CD4-positive, alpha-beta T cell treated with Interferon gamma for 1 hour (primary cell): ENCODE data around the gene SERINC3.

ENCODE experiments used
- DNase-seq: peaks from one replicate; pipeline ENCODE4 v3.0.0-alpha.2; 2020

SERINC3 gene

DNA sequence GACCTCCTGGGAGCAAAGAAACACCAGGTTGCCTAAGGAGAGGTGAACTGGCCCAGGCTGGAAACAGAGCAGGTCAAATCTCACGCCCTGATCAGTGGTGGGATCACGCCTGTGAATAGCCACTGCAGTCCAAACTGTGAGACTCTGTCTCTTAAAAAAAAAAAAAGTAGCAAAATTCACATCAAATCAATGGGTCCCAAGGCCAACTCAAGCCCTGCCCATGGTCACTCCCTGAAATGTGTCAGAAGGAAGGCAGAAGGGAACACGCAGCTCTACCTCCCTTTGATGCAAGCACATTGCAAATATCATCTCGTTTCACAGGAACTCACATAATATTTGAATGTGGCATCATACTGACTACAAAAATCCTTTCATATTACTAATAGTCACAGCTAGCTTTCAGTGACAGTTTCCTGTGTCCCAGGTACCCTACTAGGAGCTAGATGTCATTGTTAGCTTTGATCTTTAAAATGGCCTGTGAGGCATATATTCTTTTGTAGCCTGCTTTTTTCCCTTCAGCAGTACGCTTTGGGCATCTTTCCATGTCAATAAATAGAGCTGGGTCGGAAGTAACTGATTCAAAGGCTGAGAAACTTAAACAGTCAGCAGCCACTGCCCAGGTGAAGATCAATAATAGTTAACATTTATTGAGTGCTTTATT, 60.6 kb downstream of the SERINC3 start:
- DNase-seq = no peak

DNA sequence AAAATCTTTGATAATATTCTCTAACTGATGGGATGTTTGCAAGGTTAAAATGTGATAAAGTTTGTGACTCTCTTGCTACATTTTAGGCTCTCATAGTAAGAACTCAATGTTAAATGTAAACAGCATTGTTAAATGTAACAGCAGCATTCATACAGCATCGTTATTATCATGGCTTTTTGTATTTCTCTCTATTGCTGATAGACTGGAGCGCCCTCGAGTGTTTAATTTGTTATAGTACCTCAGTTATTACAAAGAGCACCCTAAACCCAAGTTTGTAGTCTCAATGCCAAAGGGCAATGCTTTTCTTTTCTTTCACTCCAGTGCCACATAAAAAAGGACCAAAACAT, 61.1 kb downstream of the SERINC3 start:
- DNase-seq = no peak

DNA sequence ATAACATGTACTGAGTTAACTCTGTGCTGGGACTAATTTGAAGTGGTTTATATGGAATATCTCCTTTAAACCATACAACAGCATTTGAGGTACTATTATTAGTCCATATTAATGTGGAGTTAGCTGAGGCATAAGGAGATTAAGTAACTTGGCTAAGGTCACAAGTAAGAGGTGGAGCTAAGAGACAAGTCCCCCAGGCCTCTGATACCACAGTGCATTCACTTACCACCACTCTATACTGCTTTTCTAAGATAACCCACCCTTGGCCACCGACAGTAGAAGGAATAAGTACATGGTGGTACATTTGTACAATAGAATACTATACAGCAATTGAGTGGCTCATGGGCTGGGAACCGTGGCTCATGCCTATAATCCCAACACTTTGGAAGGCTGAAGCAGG, 62.6 kb downstream of the SERINC3 start:
- DNase-seq = no peak

GRCh38 chr20:44457016-44457415, 64.9 kb downstream of the SERINC3 start:
- DNase-seq = no peak

DNA sequence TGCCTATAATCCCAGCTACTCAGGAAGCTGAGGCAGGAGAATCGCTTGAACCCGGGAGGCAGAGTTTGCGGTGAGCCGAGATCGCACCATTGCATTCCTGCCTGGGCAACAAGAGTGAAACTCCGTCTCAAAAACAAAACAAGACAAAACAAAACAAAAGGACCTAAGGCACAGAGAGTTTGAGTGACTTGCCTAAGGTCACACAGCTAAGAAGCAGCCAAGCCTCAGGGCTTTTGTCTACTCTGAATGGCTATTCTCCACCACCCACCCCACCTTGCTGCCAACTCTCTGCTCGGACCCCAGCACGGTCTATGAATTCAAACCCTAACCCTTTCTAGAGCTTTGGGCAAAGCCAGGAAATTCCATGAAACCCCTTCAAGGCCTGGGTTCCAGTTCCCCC, 65.3 kb downstream of the SERINC3 start:
- DNase-seq = no peak

DNA sequence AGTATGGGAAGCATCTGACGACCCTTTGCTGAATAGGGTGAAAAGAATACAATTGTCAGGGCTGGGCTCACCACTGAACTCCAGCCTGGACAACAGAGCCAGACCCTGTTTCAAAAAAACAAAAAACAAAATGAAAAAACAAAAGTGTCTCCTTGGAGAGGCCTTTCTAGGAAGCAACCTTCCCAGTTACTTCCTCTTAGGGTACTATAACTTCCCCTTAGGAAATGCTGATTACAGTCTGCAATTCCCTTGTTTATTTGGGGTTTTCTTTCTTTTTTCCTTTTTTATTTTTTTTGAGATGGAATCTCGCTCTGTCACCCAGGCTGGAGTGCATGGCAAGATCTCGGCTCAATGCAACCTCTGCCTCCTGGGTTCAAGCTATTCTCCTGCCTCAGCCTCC, 66.7 kb downstream of the SERINC3 start:
- no peak for DNase-seq

DNA sequence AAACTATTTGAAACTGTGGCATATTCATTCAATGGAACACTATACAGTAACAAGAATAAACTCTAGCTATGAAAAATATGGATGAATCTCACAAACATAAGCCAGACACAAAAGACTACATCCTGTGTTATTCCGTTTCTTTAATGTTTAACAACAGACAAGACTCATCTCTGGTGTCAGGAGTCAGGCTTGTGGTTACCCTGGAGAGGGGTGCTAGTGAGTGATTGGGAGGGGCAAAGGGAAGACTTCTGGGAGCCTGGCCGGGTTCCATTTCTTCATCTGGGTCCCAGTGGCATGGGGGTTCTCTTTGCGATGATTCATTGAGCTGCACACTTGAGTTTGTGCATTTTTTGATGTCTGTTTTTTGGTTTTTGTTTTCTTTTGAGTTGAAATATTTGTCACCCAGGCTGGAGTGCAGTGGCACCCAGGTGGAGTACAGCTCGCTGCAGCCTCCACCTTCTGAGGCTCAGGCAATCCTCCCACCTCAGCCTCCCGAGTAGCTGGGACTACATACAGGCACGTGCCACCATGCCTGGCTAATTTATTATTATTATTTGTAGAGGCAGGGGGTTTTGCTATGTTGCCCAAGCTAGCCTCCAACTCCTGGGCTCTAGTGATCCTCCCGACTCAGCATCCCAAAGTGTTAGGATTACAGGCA, 67.4 kb downstream of the SERINC3 start:
- no peak for DNase-seq

- DNase-seq = no peak
Measured at GRCh38 chr20:44450903-44451450, 70.9 kb downstream of the SERINC3 start.

DNA sequence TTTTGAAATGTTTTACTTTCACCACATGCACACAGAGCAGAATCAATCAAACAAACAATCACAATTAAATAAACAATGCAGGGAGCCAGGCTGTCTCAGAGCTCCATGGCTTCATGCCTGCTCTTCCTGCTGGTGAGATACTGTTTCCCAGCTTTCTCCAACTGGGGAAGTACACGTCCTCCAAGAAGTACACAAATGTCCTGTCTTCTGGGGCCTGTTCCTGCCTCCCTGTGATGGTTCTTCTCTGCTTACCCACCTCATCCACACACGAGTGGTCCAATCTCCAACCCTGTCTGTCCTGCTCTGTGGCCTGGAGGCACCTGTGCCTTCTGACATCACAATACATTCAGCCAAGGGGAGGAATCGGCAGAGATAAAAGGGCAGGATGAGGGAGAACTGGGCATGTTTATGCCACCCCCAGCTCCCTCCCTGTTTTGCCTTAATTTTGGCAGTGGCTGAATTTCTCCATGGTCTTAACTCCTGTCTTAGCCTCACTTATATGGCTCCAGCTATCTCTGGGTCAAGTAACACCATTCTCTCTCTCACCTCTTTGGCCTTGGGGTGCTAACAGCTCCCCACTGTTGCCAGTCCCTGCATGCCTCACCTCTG, 71.5 kb downstream of the SERINC3 start:
- no peak for DNase-seq

DNA sequence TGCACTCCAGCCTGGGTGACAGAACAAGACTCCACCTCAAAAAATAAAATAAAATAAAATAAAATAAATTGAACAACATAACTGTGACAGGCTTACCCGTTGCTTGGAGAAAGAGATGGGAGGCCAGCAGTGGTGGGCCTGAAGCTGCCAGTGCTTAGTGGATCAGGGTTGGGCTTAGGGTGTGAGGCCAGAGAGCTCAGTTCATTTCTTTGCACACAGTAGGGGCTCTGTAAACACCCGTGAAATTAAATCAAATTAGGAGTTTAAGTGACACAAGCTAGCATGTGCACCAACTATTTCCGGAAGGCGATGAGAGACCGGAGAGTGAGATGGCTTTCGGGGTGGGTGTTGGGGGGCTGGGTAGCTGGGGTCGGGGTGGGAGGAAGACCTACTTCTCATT, 72.0 kb downstream of the SERINC3 start:
- no peak for DNase-seq

DNA sequence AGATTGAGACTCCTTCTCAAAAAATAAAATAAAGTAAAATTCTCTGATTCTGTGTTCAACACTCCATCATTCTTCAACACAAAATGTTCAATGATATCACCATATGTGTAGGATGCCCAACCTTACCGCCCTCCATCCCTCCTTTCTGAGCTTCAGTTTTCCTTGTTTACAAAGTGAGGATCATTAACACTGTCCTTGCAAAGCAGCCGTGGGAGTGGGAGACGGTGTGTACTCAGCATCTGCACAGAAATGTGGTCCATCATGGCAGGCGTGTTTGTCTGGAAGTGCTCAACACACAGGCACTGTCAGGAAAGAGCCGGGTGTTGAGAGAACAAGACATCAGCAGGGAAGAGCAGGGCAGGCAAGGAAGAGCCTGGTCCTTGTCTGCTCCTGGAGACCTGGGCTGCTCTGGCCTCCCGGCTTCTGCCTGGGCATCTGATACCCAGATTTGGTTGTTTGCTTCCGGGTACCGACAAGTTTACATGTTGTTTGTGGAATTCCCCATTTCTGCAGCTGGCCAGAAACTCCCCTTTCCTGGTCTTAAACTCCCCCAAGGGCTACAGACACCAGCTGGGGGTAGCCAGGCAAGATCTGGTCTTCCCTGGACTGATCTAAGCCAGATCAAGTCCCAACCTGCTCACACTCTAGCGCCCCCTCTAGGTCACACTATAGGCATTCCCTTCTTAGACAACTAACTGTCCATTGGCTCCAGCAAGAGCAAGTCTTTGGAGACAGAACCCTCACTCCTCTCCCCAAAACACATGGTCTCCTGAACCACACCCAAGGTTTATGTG, 72.9 kb downstream of the SERINC3 start:
- DNase-seq = no peak

GRCh38 chr20:44447827-44448419, 73.9 kb downstream of the SERINC3 start:
- no peak for DNase-seq
